Measurements from ENCODE around the gene PEX7.

DNA sequence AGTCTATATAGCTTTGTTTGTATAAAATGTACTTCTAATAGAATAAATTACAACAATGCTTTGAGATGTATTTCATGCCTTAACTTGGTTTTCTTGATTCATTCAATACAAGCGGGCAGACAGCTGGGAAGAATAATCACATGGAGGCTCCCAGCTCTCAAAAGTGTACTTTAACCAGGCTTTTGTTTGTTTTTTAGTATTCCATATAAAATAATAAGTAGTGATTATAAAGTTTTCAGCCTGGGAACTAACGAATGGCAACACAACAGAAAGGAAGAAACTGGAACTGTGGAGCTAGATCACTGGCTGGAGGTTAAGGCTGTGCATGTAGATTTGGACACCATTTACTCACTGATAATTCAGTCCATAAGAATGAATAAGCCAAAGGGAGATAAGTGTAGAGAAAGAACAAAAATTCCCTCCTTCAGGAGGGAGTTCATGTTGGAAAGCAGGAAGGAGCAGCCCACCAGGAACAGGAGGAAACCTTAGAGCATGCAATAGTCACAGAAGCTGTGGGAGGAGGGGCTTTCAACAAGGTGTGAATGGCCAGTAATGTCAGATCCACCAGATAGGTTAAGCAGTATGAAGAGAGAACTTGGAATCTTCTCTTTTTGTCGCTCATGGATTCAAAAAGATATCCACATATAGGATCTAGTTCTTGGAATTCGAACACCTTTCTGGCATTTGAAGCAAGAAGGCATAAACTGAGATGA lies 58.5 kb downstream of the PEX7 start:
- TF ChIP-seq CTCF (IDR thresholded peaks at IDR 0.05) = no peak
- TF ChIP-seq POLR2A (IDR thresholded peaks at IDR 0.05) = no peak
